Stimulated activated CD4-positive, alpha-beta T cell treated with anti-CD3 and anti-CD28 coated beads, Interleukin-2, amount 100 ng/mL, for 48 hours (primary cell): ENCODE measurements around the gene MEFV.
A peak's percentile ranks its signal among the peaks of the same experiment; 100 is the strongest.

Experiments used
- DNase-seq, 2 donors: peaks; one replicate each; pipeline ENCODE4 v3.0.0-alpha.2; 2020

The MEFV gene

GRCh38 chr16:3266873-3267537, 10.6 kb upstream of the MEFV start:
- DNase-seq, result no peak

- peak; percentile 87 to 97 for DNase-seq
These were observed 8.0 kb upstream of the MEFV start for GRCh38 chr16:3264137-3265036.

GRCh38 chr16:3262517-3262916, 6.1 kb upstream of the MEFV start:
- DNase-seq, result no peak

GRCh38 chr16:3259836-3260235, 3.4 kb upstream of the MEFV start:
- DNase-seq, result no peak

- DNase-seq, result no peak
These were observed 533 bp upstream of the MEFV start for GRCh38 chr16:3256866-3257465.

GRCh38 chr16:3254309-3254708, 2.1 kb downstream of the MEFV start:
- no peak for DNase-seq

- no peak for DNase-seq
These were observed 3.5 kb downstream of the MEFV start for GRCh38 chr16:3252967-3253366.

DNA sequence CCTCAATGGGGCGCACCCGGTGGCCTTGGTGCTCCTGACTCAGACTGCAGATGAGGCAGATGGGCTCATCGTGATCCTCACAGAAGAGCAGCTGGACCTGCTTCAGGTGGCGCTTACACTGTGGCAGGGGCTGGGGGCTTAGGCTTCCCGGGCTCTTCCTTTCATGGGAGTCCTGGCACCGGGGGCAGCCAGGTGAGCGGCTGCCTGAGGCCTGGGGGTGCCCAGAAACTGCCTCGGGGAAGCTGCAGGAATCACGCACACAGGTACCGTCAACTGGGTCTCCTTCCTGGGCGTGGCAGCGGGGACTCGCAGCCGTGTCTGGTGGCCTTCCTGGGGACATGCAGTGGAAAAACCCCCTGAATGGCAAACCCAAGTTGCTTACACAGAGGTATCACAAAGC, 7.0 kb downstream of the MEFV start:
- DNase-seq, result no peak

GRCh38 chr16:3249020-3249419, 7.4 kb downstream of the MEFV start:
- DNase-seq, result no peak

- DNase-seq, result no peak
These were observed 7.8 kb downstream of the MEFV start for GRCh38 chr16:3248596-3248995.

DNA sequence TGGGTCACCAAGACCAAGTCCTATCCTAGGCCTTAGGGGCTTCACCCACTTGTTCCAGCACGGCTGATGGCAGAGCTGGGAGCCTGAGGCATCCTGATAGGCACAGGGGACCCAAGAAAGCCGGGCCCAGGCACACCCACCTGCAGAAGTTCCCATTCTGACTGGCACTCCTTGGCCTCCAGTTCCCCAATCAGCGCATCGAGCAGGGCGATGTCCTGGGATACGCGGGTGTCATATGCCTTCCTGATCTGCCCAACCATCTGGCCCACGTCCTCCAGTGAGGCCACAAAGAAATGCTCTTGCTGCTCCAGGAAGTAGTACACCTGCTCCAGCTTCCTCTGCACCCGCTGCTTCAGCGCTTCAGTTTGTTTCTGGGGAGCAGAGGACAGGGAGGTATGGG, 9.6 kb downstream of the MEFV start:
- DNase-seq, result no peak

- DNase-seq, result no peak
These were observed 10.4 kb downstream of the MEFV start for GRCh38 chr16:3246002-3246401.

DNA sequence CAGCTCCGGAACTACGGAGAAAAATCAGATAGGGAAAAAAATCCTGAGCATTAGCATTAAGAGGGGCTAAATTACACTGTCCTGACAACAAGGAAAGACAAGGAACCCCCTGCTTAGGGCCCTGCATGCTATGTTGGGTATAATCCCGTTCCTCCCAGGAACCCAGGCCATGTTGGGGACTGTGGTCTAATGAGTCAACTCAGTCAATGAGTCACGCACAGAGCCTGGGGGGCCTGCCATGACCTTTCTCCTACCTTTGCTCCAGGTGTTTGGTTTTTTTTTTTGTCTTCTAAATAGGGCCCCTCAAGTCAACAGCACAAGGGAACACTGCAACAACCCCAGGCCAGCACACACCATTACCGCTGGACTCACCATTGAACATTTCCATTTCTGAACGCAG, 12.6 kb downstream of the MEFV start:
- DNase-seq, result no peak

- no peak for DNase-seq
These were observed 13.7 kb downstream of the MEFV start for GRCh38 chr16:3242709-3243108.

DNA sequence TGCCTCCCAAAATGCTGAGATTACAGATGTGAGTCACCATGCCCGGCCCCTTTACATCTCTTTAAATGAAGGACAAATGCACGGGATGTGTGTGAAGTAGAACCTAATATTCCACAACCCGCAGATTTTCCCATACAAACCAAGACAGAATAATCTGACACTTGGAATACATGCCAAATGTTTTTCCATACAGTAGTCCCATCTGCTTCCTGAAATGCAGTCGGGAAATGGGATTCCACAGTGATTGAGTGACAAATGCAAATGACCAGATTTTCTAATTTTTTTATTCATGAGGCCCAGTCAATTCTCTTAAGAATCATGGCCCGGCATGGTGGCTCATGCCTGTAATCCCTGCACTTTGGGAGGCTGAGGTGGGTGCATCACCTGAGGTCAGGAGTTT, 14.7 kb downstream of the MEFV start:
- DNase-seq, result no peak

GRCh38 chr16:3235856-3236669, 20.4 kb downstream of the MEFV start:
- DNase-seq, result peak in 1 of 2 donors; percentile 6

DNA sequence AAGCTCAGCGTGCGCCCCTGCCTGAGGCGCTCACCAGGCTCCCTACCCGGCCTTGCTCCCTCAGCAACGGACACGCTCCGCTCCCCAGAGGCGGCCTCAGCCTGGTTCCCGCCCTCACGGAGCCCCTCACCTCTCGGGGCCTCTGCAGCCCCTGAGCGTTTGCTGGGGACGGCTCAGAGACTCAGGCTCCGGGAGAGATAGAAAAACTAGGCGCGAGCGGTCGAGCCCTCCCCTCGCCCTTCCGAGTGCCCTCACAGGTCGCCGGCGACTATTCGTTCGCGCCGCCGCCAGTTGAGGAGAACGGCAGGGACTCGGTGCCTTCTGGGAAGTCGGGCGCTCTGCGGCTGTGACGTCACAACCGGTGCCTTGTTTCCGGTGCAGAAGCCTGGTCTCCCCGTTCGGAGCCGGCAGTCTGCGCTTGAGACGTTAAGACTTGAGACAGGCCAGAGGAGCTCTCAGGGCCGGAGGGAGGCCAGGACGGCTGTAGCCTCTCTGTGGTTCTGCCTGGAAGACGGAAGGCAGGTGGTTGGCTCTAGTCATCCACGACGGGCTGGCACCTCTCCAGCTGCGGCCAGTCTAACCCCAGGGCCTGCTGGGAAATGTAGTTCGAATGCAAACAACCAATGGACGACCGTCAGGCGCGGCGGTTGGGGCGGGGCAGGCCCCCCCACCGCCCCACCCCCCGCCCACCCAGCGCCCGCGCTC, 21.4 kb downstream of the MEFV start, which contains the start of gene ZNF200:
Gene ZNF200 (minus strand): TSS at position 302 of the 705 bp plus-strand sequence. CDS start 1,403 bp downstream, outside the sequence.
- DNase-seq, result peak; percentile 91 to 92

GRCh38 chr16:3234543-3234856, 21.9 kb downstream of the MEFV start:
- DNase-seq, result no peak

- no peak for DNase-seq
These were observed 32.4 kb downstream of the MEFV start for GRCh38 chr16:3223913-3224515.

DNA sequence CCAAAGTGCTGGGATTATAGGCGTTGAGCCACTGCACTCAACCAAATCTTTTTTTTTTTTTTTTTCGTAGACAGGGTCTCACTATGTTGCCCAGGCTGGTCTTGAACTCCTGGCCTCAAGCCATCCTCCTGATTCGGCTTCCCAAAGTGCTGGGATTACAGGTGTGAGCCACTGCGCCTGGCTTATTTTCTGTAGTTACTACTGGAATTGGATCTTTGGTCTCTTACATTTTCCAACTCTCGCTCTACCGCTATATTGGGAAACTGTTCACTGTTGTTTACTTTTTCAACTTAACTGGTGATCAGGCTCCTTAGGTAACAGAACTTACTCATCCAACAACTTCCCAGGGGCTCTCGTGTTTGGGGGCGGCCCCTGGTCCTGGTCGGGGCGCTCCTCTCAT, 35.6 kb downstream of the MEFV start:
- DNase-seq, result no peak

GRCh38 chr16:3216263-3216640, 40.2 kb downstream of the MEFV start:
- DNase-seq, result no peak
